H9 (cell line): Measurements from ENCODE around the gene MAPRE3. TPM values are rescaled to one million over a fixed set of nuclear protein-coding genes. Genes with fewer than 3 reads are reported as not detected.

ENCODE experiments used
- DNase-seq: peaks from one replicate; pipeline ENCODE4 v3.0.0-alpha.2; 2017
- H2AFZ ChIP-seq: one replicate; pipeline ENCODE4 v1.6.1; 2013; ENCODE audit warnings: mild to moderate bottlenecking, low read length, control low read depth, moderate library complexity
- H2AK5ac ChIP-seq: 2 replicates; pipeline ENCODE4 v1.6.1; 2013; ENCODE audit warnings: low read length, control low read depth, mixed read lengths; ENCODE audit not compliant: insufficient read length
- H2BK120ac ChIP-seq: one replicate; pipeline ENCODE4 v1.6.1; 2013; ENCODE audit warnings: low read depth, mild to moderate bottlenecking, low read length, control low read depth, inconsistent platforms; ENCODE audit not compliant: poor library complexity, severe bottlenecking
- H2BK12ac ChIP-seq: 2 replicates; pipeline ENCODE4 v1.6.1; 2013; ENCODE audit warnings: low read length, control low read depth, mixed read lengths, low read depth; ENCODE audit not compliant: insufficient read length
- H2BK15ac ChIP-seq: 2 replicates; pipeline ENCODE4 v1.6.1; 2013; ENCODE audit warnings: low read depth, low read length, control low read depth
- H2BK20ac ChIP-seq: one replicate; pipeline ENCODE4 v1.6.1; 2013; ENCODE audit warnings: low read depth, mild to moderate bottlenecking, low read length, control low read depth, inconsistent platforms; ENCODE audit not compliant: poor library complexity, severe bottlenecking
- H2BK5ac ChIP-seq: 2 replicates; pipeline ENCODE4 v1.6.1; 2013; ENCODE audit warnings: low read length, control low read depth, mixed read lengths; ENCODE audit not compliant: insufficient read length
- H3K14ac ChIP-seq: 2 replicates; pipeline ENCODE4 v1.6.1; 2013; ENCODE audit warnings: low read length, control low read depth; ENCODE audit not compliant: insufficient read depth
- H3K18ac ChIP-seq: 2 replicates; pipeline ENCODE4 v1.6.1; 2013; ENCODE audit warnings: low read depth, mild to moderate bottlenecking, mixed read lengths, low read length, control low read depth; ENCODE audit not compliant: insufficient read length
- H3K23ac ChIP-seq: 2 replicates; pipeline ENCODE4 v1.6.1; 2013; ENCODE audit warnings: low read length, control low read depth, mixed read lengths, low read depth; ENCODE audit not compliant: insufficient read length
- H3K23me2 ChIP-seq: 2 replicates; pipeline ENCODE4 v1.6.1; 2013; ENCODE audit warnings: low read depth, mild to moderate bottlenecking, mixed read lengths, low read length, control low read depth; ENCODE audit not compliant: insufficient read length, poor library complexity, severe bottlenecking
- H3K27ac ChIP-seq: 2 replicates; pipeline ENCODE4 v1.5.1; 2013; ENCODE audit warnings: low read length, control low read depth, mixed read lengths, low read depth; ENCODE audit not compliant: insufficient read length
- H3K27me3 ChIP-seq: 2 replicates; pipeline ENCODE4 v1.6.1; 2013; ENCODE audit warnings: low read length, control low read depth, inconsistent platforms; ENCODE audit not compliant: insufficient read depth
- H3K4ac ChIP-seq: 2 replicates; pipeline ENCODE4 v1.6.1; 2013; ENCODE audit warnings: low read depth, mild to moderate bottlenecking, control low read depth, inconsistent platforms, low read length, moderate library complexity
- H3K4me1 ChIP-seq: 2 replicates; pipeline ENCODE4 v1.6.1; 2013; ENCODE audit warnings: low read length, control low read depth, inconsistent platforms; ENCODE audit not compliant: insufficient read depth
- H3K4me2 ChIP-seq: 2 replicates; pipeline ENCODE4 v1.6.1; 2013; ENCODE audit warnings: low read length, control low read depth, mixed read lengths; ENCODE audit not compliant: insufficient read length, insufficient read depth
- H3K56ac ChIP-seq: 2 replicates; pipeline ENCODE4 v1.6.1; 2013; ENCODE audit warnings: low read depth, mild to moderate bottlenecking, mixed read lengths, low read length, control low read depth; ENCODE audit not compliant: insufficient read length
- H3K79me1 ChIP-seq: 2 replicates; pipeline ENCODE4 v1.6.1; 2013; ENCODE audit warnings: low read depth, mild to moderate bottlenecking, moderate library complexity, low read length, control low read depth, inconsistent platforms; ENCODE audit not compliant: insufficient read depth, poor library complexity, severe bottlenecking
- H3K79me2 ChIP-seq: 2 replicates; pipeline ENCODE4 v1.6.1; 2013; ENCODE audit warnings: low read length, control low read depth, inconsistent platforms; ENCODE audit not compliant: insufficient read depth
- H3K9ac ChIP-seq: 2 replicates; pipeline ENCODE4 v1.6.1; 2013; ENCODE audit warnings: low read length, control low read depth, mixed read lengths; ENCODE audit not compliant: insufficient read length; ENCODE audit errors: extremely low read depth
- H3K9me3 ChIP-seq: one replicate; pipeline ENCODE4 v1.6.1; 2013; ENCODE audit warnings: low read depth, low read length, inconsistent platforms; ENCODE audit not compliant: control insufficient read depth
- H3T11ph ChIP-seq: one replicate; pipeline ENCODE4 v1.6.1; 2013; ENCODE audit warnings: mild to moderate bottlenecking, low read length, control low read depth, inconsistent platforms
- H4K20me1 ChIP-seq: one replicate; pipeline ENCODE4 v1.6.1; 2013; ENCODE audit not compliant: control insufficient read depth, insufficient read length, insufficient read depth
- H4K5ac ChIP-seq: 2 replicates; pipeline ENCODE4 v1.6.1; 2013; ENCODE audit warnings: low read depth, mild to moderate bottlenecking, mixed read lengths, low read length, control low read depth; ENCODE audit not compliant: insufficient read length
- H4K8ac ChIP-seq: replicated peaks from 2 replicates; pipeline ENCODE4 v1.6.1; 2013; ENCODE audit warnings: low read length, control low read depth, mixed read lengths, low read depth; ENCODE audit not compliant: insufficient read length
- H4K91ac ChIP-seq: 2 replicates; pipeline ENCODE4 v1.6.1; 2013; ENCODE audit warnings: low read depth, mild to moderate bottlenecking, moderate library complexity, mixed read lengths, low read length, control low read depth; ENCODE audit not compliant: insufficient read length
- H3K27ac Mint-ChIP-seq, 3 experiments: 2 replicates in 2 of 3; 3 replicates in 1 of 3; pipeline ENCODE4 v1.8.0; 2020 to 2021; ENCODE audit warnings: mixed read lengths in 3 of 3, mild to moderate bottlenecking in 1 of 3, moderate library complexity in 1 of 3
- H3K27me3 Mint-ChIP-seq: 2 replicates; pipeline ENCODE4 v1.8.0; 2021; ENCODE audit warnings: low read depth, mild to moderate bottlenecking, moderate library complexity, mixed read lengths
- H3K36me3 Mint-ChIP-seq, 3 experiments: 2 replicates in 2 of 3; 3 replicates in 1 of 3; pipeline ENCODE4 v1.8.0; 2020 to 2021; ENCODE audit warnings: low read depth in 3 of 3, mixed read lengths in 3 of 3; ENCODE audit not compliant: insufficient read depth in 1 of 3
- H3K4me1 Mint-ChIP-seq, 2 experiments: 2 replicates each; pipeline ENCODE4 v1.8.0; 2020; ENCODE audit warnings: mixed read lengths in 2 of 2
- H3K4me3 Mint-ChIP-seq, 2 experiments: 2 replicates in 1 of 2; 3 replicates in 1 of 2; pipeline ENCODE4 v1.8.0; 2020 to 2021; ENCODE audit warnings: mild to moderate bottlenecking in 2 of 2, mixed read lengths in 2 of 2, moderate library complexity in 1 of 2
- H3K9me3 Mint-ChIP-seq, 2 experiments: 2 replicates in 1 of 2; 3 replicates in 1 of 2; pipeline ENCODE4 v1.8.0; 2020; ENCODE audit warnings: mild to moderate bottlenecking in 2 of 2, mixed read lengths in 2 of 2, moderate library complexity in 1 of 2
- WGBS: extraction: QIAGEN DNeasy Blood & Tissue Kit; methylation state at CpG from one replicate; pipeline ENCODE4 v1.1.7; 2013; ENCODE audit warnings: missing lambda C conversion rate, low lambda C conversion rate, mixed read lengths; ENCODE audit not compliant: insufficient read length; ENCODE audit errors: extremely low coverage; 5-methylcytosine and 5-hydroxymethylcytosine counted together
- total RNA-seq: library from RNA; stranded (reverse); gene quantifications from 2 replicates; pipeline ENCODE4 v1.2.1, GENCODE V29; 2021
- TF ChIP-seq, protein P1 (sequence below): fragments of 200-600 bp; sonication (generic); conservative IDR thresholded peaks from 3 replicates; pipeline ENCODE4 v1.8.0; 2021; ENCODE audit warnings: antibody characterized with exemption, mild to moderate bottlenecking

Gene MAPRE3
- total RNA-seq, 1 experiment from 2014 or later: 2.0 TPM

DNA sequence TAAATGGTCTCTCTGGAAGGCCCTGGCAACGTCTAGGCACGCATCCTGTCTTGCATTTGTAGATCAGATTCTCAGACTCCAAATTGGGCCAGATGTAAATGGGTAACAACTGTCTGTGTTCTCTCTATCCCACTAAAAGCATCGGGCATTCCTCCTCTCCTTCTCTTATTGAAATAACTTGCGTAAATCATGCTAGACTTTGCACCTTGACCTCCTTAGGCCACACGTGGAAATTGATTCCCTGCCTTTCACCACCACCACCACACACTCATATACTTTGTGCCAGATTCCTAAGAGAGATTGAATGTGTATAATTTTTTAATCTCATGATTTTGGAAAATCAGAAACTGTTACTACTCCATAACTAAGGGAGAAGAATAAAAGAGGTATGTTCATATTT is 21.3 kb downstream of the MAPRE3 start:
- Mint-ChIP-seq H3K4me1 (no peaks in the 10 kb centered on the region), H3K36me3 (no peaks in the 10 kb centered on the region), H3K27ac (no peak overlapping the region), H3K4me3 (no peak overlapping the region), H3K9me3 (no peaks in the 10 kb centered on the region), H3K27me3 (peaks cover 10% of the 10 kb centered on the region)
- Histone ChIP-seq H2AFZ (no peak overlapping the region), H3K27me3 (no peaks in the 10 kb centered on the region), H2BK15ac (no peak overlapping the region), H3K9me3 (no peaks in the 10 kb centered on the region), H3K18ac (no peak overlapping the region), H3K79me1 (no peaks in the 10 kb centered on the region), H4K91ac (no peak overlapping the region), H3K23ac (no peak overlapping the region), H2AK5ac (no peak overlapping the region), H4K5ac (no peak overlapping the region), H3K4me2 (no peak overlapping the region), H3T11ph (no peak overlapping the region), H3K4ac (no peak overlapping the region), H3K4me1 (no peaks in the 10 kb centered on the region), H2BK20ac (no peak overlapping the region), H3K9ac (no peak overlapping the region), H2BK120ac (no peak overlapping the region), H3K56ac (no peak overlapping the region), H2BK12ac (no peak overlapping the region), H4K8ac (no peak overlapping the region), H3K27ac (no peak overlapping the region), H4K20me1 (no peaks in the 10 kb centered on the region), H3K23me2 (no peaks in the 10 kb centered on the region), H3K14ac (no peak overlapping the region), H3K79me2 (no peaks in the 10 kb centered on the region), H2BK5ac (no peak overlapping the region)
- no peak for DNase-seq
- WGBS: no CpG with 5 or more reads among the region's 5 CpGs
- TF ChIP-seq, protein P1, sequence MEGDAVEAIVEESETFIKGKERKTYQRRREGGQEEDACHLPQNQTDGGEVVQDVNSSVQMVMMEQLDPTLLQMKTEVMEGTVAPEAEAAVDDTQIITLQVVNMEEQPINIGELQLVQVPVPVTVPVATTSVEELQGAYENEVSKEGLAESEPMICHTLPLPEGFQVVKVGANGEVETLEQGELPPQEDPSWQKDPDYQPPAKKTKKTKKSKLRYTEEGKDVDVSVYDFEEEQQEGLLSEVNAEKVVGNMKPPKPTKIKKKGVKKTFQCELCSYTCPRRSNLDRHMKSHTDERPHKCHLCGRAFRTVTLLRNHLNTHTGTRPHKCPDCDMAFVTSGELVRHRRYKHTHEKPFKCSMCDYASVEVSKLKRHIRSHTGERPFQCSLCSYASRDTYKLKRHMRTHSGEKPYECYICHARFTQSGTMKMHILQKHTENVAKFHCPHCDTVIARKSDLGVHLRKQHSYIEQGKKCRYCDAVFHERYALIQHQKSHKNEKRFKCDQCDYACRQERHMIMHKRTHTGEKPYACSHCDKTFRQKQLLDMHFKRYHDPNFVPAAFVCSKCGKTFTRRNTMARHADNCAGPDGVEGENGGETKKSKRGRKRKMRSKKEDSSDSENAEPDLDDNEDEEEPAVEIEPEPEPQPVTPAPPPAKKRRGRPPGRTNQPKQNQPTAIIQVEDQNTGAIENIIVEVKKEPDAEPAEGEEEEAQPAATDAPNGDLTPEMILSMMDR: no peak
